Tibial nerve (tissue), 4 donors: ENCODE measurements around the gene KCNT2. TPM values are rescaled to one million over a fixed set of nuclear protein-coding genes. Genes with fewer than 3 reads are reported as not detected.
A peak's percentile ranks its signal among the peaks of the same experiment; 100 is the strongest.

ENCODE experiments used
- DNase-seq, 2 donors: peaks; one replicate each; pipeline ENCODE4 v3.0.0-alpha.2; 2019; ENCODE audit warnings: low spot score in 2 of 2
- H3K27ac ChIP-seq, 4 donors: fragments of 200-600 bp; sonication (generic) in 3 of 4; one replicate each; pipeline ENCODE4 v1.5.1; 2017 to 2019; ENCODE audit warnings: mild to moderate bottlenecking in 1 of 4
- H3K27me3 ChIP-seq, 2 donors: fragments of 200-600 bp; sonication (generic) in 1 of 2; one replicate each; pipeline versions ENCODE4 v1.5.1 to v1.6.0; 2017 to 2019
- H3K36me3 ChIP-seq, 3 donors: fragments of 200-600 bp; sonication (generic); one replicate each; pipeline ENCODE4 v1.5.1; 2018 to 2019
- H3K4me1 ChIP-seq, 4 donors: fragments of 200-600 bp; sonication (generic) in 3 of 4; one replicate each; pipeline ENCODE4 v1.5.1; 2017 to 2019
- H3K4me3 ChIP-seq, 4 donors: fragments of 200-600 bp; sonication (generic) in 3 of 4; one replicate each; pipeline ENCODE4 v1.5.1; 2017 to 2019; ENCODE audit warnings: mild to moderate bottlenecking in 1 of 4, moderate library complexity in 1 of 4
- H3K9me3 ChIP-seq, 4 donors: fragments of 200-600 bp; sonication (generic) in 3 of 4; one replicate each; pipeline ENCODE4 v1.5.1; 2017 to 2019
- EP300 ChIP-seq, 2 donors: sonication (generic); formaldehyde crosslinking; IDR thresholded peaks; one replicate each; pipeline ENCODE4 v1.6.1; 2017; ENCODE audit warnings: antibody characterized with exemption in 2 of 2, mild to moderate bottlenecking in 1 of 2
- POLR2A ChIP-seq, 2 donors: fragments of 450-650 bp; IDR thresholded peaks; one replicate each; pipeline ENCODE4 v1.6.1; 2017; ENCODE audit warnings: antibody characterized with exemption in 2 of 2, mild to moderate bottlenecking in 2 of 2, moderate library complexity in 2 of 2
- WGBS, 2 donors: methylation state at CpG; one replicate each; pipeline ENCODE4 v1.1.5; 2018; 5-methylcytosine and 5-hydroxymethylcytosine counted together
- total RNA-seq, 4 donors: library from RNA; depleted of rRNA; stranded (reverse); fragments of >200 nt; gene quantifications; one replicate each; pipeline ENCODE4 v1.1.0, GENCODE V29; 2016
- TF ChIP-seq, protein P1 (sequence below), 5 experiments: fragments of 200-600 bp in 3 of 5; fragments of 450-650 bp in 2 of 5; sonication (generic) in 3 of 5; IDR thresholded peaks; one replicate each; pipeline ENCODE4 v1.5.1; 2016 to 2019; ENCODE audit warnings: antibody characterized with exemption in 5 of 5, mild to moderate bottlenecking in 3 of 5, moderate library complexity in 2 of 5

Gene KCNT2
- total RNA-seq, 4 donors from 2014 or later = 8.0 to 9.9 (median 8.6) TPM

DNA sequence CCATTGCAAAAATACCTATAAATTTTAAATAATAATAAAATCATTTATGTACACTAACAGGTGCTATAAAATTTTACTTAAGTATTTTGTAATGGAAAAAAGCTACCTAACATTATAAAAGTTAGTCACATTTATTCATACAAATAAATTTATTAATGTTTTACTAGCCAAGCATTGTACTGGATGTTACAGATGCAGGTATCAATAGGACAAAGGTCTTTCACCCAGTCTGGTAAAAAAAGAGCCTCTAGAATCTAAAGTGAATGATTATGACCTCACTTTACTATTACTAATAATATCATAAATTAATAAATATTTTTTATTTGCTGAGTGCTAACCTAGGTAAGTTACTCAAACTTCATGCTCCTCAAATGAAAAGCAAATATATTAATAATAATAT, 170.6 kb downstream of the KCNT2 start:
- Histone ChIP-seq H3K9me3 (no peaks in the 10 kb centered on the region), H3K27me3 (no peaks in the 10 kb centered on the region), H3K4me1 (no peaks in the 10 kb centered on the region), H3K27ac (no peak overlapping the region), H3K4me3 (no peak overlapping the region), H3K36me3 (no peaks in the 10 kb centered on the region)
- TF ChIP-seq EP300 (IDR thresholded peaks at IDR 0.05) (no peak), POLR2A (IDR thresholded peaks at IDR 0.05) (no peak)
- TF ChIP-seq, protein P1, sequence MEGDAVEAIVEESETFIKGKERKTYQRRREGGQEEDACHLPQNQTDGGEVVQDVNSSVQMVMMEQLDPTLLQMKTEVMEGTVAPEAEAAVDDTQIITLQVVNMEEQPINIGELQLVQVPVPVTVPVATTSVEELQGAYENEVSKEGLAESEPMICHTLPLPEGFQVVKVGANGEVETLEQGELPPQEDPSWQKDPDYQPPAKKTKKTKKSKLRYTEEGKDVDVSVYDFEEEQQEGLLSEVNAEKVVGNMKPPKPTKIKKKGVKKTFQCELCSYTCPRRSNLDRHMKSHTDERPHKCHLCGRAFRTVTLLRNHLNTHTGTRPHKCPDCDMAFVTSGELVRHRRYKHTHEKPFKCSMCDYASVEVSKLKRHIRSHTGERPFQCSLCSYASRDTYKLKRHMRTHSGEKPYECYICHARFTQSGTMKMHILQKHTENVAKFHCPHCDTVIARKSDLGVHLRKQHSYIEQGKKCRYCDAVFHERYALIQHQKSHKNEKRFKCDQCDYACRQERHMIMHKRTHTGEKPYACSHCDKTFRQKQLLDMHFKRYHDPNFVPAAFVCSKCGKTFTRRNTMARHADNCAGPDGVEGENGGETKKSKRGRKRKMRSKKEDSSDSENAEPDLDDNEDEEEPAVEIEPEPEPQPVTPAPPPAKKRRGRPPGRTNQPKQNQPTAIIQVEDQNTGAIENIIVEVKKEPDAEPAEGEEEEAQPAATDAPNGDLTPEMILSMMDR (IDR thresholded peaks at IDR 0.05) = no peak
- DNase-seq = no peak

DNA sequence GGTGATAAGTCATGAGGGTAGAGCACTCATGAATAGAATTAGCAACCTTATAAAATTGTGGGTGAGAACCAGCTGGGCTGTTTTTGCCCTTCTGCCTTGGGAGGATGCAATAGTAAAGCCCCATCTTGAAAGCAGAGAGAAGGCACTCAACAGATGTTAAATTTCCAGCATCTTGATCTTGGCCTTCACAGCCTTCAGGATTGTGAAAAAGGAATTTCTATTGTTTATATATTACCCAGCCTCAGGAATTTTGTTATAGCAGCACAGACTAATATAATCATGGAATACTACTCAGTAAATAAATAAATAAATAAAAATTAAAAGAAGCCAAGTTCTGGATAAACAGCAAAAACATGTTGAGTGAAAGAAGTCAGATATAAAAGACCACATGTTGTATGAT, 175.2 kb downstream of the KCNT2 start:
- no peak overlapping the region for H3K4me3 ChIP-seq
- H3K27ac ChIP-seq = no peak overlapping the region
- no peaks in the 10 kb centered on the region for H3K36me3 ChIP-seq
- no peak for DNase-seq
- H3K4me1 ChIP-seq = no peaks in the 10 kb centered on the region
- H3K27me3 ChIP-seq = no peaks in the 10 kb centered on the region
- H3K9me3 ChIP-seq = no peaks in the 10 kb centered on the region
- TF ChIP-seq EP300 (IDR thresholded peaks at IDR 0.05) = no peak
- TF ChIP-seq POLR2A (IDR thresholded peaks at IDR 0.05) = no peak
- TF ChIP-seq, protein P1 (IDR thresholded peaks at IDR 0.05) = no peak

DNA sequence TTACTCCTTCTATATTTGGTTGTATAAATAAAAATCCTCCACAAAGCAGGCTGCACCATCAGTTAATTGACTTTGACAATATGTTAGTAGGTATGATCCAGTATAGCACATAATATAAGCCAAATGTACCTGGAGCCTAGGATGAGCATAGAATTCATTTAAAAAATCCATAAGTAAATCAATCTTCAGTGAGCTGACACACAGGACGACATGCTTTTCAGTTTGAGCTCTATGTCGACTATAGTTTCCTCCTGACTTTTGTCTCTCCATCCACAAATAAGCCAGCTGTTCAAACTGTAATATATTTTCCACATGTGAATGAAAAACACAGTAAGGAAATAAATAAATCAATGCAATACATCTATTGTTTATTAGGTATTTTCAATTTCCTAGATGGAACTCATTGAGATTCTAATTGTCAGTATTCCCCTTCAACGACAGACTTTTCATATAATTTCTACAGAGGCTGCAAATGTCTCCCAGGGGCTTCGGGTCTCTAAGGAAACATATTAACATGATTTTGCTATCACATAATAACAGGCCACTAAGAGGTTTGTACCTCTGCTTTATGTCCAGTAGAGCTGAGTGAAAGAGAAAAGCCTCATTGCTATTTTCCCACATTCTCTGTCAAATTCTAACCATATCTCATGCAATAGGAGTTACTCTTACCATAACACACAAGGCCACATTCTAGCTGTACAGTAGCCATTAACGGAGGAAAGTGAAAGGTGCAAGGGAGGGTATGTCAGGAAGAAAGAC, 180.1 kb downstream of the KCNT2 start:
- DNase-seq = no peak
- H3K27me3 ChIP-seq = no peaks in the 10 kb centered on the region
- no peak overlapping the region for H3K27ac ChIP-seq
- TF ChIP-seq POLR2A (IDR thresholded peaks at IDR 0.05) (no peak), EP300 (IDR thresholded peaks at IDR 0.05) (no peak)
- TF ChIP-seq, protein P1 (IDR thresholded peaks at IDR 0.05) = no peak
- H3K4me3 ChIP-seq = no peak overlapping the region
- H3K9me3 ChIP-seq = no peaks in the 10 kb centered on the region
- no peaks in the 10 kb centered on the region for H3K36me3 ChIP-seq
- 63 to 77% methylated on average over 5 of the region's 5 CpGs for WGBS, 2 donors
- H3K4me1 ChIP-seq = no peaks in the 10 kb centered on the region

DNA sequence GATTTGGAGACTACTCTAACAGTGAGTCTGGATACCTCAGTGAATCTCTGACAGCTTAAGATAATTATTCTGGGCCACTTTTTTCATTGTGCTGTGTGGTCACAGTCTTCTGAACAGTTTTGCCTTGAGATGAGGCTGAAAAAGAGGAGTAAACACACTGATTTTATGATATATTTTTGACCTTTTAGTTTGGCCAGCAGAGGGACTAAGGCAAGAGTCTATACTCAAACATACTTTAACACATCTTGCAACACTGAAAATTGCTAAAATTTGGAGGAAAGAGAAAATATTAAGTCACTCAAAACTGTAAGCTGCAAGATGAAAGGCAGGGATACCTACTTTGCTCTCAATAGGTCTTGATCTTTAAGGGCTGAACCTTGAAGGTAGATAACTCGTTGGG, 182.7 kb downstream of the KCNT2 start:
- H3K27ac ChIP-seq = no peak overlapping the region
- no peak for DNase-seq
- no peaks in the 10 kb centered on the region for H3K27me3 ChIP-seq
- H3K4me3 ChIP-seq = no peak overlapping the region
- H3K9me3 ChIP-seq = no peaks in the 10 kb centered on the region
- H3K36me3 ChIP-seq = no peaks in the 10 kb centered on the region
- no peak for TF ChIP-seq EP300 (IDR thresholded peaks at IDR 0.05)
- TF ChIP-seq, protein P1 (IDR thresholded peaks at IDR 0.05) = no peak
- no peak for TF ChIP-seq POLR2A (IDR thresholded peaks at IDR 0.05)
- 94 to 95% methylated on average over 1 of the region's 1 CpG for WGBS, 2 donors
- no peaks in the 10 kb centered on the region for H3K4me1 ChIP-seq

DNA sequence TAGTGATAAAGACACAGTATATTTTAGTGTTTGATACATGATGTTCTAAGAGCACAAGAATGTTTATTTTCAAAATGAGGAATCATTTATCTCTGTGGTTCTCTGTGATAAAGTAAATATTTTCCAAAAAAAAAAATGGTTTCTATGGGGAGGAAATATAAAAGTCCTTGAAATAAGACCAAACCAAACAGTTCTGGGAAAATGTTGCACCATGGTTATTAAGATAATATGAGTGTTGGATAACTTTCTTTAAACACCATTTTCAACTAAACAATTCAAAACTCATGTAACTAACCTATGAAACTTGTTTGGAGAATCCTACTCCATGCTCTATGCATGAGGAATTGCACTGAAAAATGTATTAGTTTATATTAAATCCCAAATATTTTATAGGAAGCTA, 184.6 kb downstream of the KCNT2 start:
- Histone ChIP-seq H3K4me3 (no peak overlapping the region), H3K36me3 (no peaks in the 10 kb centered on the region), H3K27me3 (no peaks in the 10 kb centered on the region), H3K9me3 (no peaks in the 10 kb centered on the region), H3K4me1 (no peaks in the 10 kb centered on the region), H3K27ac (peak overlapping the region in 2 of 4 donors; percentile 30 to 37)
- DNase-seq = no peak
- TF ChIP-seq, protein P1 (IDR thresholded peaks at IDR 0.05) = no peak
- peak in 1 of 2 donors; percentile 21 for TF ChIP-seq EP300 (IDR thresholded peaks at IDR 0.05)
- no peak for TF ChIP-seq POLR2A (IDR thresholded peaks at IDR 0.05)
